ENCODE measurements around the gene ROM1.
A peak's percentile ranks its signal among the peaks of the same experiment; 100 is the strongest.
"Not testable (repeated sequence)": the region's sequence is repeated elsewhere in the genome, so short reads cannot be mapped to it uniquely, and the experiment has no call there.

Gene ROM1, protein sequence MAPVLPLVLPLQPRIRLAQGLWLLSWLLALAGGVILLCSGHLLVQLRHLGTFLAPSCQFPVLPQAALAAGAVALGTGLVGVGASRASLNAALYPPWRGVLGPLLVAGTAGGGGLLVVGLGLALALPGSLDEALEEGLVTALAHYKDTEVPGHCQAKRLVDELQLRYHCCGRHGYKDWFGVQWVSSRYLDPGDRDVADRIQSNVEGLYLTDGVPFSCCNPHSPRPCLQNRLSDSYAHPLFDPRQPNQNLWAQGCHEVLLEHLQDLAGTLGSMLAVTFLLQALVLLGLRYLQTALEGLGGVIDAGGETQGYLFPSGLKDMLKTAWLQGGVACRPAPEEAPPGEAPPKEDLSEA

DNA sequence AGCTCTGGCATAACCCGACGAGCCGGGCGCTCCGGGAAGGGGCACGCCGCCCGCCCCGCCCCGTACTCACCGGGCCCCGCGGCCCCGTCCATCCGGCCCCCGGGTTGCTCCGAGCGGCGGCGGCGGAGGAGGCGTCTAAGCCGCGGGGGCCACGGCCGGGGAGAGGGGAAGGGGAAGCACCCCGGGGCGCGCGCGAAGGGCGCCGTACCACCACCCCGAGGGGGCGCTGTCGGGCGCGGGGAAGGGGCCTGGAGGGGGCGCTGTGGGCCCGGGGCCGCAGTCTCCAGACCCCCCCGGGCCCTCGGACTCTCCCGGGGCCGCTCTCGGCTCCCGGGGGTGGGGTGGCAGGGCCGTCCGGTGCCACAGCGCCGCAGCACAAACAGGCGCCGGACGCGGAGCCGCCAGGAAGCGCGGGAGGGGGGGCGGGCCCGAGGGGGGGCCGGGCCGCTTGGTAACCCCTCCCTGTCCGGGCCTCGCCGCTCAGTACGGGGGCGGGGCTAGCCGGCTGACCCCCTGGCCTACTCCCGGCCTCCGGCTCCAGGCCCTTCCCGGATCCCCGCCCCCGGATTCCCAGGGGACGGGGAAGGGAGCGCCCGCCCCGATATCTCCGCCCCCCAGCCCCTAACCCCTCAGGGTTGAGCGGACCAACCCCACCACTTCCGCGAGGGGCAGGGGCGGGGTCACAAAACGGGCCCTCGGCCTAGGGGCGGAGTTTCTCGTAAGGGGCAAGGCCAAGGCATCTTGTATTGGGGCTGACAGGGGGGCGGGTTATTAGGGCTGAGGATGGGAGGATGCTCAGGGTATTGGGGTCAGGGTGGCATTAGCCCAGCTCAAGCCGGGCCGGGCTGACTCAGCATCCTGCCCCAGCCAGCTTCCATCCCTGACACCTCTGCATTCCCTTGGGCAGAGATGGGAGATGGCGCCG, at the start of gene ROM1, which contains the start of gene EML3:
ROM1 (plus strand) TSS at position 892 of the 925 bp plus-strand sequence; CDS start at position 917, 25 bp downstream.
EML3 (minus strand) TSS at position 410 of the 925 bp plus-strand sequence; CDS start at position 92, 318 bp downstream.
- DNase-seq: peak; percentile 87

DNA sequence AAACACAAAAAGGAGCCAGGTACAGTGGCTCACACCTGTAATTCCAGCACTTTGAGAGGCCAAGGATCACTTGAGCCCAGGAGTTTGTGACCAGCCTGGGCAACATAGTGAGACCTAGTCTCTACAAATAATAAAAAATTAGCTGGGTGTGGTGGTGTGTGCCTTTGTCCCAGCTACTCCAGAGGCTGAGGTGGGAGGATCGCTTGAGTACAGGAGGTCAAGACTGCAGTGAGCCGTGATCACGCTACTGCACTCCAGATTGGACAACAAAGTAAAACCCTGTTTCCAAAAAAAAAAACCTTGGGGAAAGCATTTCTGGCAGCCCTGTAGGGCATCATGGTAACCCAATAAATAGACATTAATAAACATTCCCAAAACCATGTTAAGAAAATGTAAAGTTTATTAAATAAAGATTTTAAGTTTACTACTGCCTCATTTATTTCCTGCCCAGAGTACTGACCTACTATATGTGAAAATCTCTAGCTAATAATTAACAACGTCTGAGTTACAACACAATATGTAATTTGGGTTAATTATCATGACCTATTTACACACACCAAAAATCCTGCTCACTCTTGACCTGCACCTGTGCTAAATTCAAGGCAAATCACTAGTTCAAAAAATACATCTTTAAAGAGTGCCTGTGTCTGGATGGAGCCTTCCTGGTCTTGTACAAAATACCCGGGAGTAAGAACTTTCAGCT, 47.8 kb upstream of the ROM1 start:
- DNase-seq: no peak

DNA sequence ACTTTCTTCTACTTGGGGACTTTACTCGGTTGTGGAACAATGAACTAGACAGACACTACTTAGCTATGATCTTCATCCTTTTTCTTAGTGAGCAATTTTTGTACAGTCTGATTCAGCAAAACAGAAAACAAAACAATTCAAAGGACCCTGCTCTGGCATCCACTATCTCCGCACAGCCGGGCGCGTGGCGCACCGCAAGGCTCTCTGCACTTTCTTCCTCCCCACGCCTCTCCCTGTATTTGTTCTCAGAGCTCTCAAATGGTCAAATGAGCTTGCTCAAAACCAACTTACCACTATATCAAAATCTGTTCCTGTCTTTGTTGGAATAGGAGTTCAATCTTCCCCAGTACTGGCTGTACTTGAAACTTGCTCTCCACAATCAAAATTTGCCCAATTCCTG, 46.8 kb upstream of the ROM1 start:
- DNase-seq: no peak

DNA sequence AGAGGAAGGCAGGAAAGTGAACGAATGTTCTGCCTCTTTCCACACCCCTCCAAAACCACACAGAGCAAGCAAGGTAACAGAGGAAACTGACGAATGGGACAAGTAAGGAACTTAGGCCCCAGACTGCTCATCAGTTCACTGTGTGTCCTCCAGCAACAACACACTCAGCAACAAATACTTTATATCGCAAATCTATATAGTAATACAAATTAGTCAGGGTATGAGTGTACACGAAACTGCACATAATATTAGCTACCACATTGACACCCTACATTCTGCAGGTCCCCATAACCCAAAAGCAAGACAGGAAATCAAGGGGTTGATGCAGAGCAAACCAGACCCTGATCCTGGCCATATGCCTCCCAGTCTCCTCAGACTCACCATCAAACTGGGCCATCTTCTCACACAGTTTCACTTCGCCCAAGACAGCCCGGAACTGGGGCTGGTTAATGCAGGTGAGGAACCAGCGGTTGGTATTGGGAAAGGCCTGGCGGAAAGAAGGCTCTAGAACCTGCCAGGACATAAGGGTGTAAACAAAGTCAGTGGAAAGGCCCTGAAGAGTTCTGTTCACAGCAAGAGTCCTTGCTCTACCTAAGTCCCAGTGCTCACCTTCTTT, 45.9 kb upstream of the ROM1 start:
- no peak for DNase-seq

DNA sequence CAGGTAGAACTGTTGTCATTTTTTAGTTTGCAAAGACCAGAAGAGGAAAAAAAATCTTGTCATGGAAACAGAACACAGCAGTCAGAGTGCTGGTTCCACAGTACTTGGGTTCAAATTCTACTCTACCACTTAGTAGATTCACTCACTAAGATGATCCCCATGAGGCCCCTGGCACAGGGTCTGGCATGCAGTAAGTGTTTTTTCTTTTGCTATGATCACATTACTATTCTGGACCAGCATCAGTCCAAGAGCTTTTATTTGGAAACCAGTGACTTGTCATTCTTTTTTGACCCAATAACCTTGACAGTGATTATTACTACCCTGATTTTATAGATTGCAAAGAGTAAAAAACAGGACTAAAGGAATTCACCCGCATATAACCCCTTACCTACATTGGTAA, 43.4 kb upstream of the ROM1 start:
- no peak for DNase-seq

DNA sequence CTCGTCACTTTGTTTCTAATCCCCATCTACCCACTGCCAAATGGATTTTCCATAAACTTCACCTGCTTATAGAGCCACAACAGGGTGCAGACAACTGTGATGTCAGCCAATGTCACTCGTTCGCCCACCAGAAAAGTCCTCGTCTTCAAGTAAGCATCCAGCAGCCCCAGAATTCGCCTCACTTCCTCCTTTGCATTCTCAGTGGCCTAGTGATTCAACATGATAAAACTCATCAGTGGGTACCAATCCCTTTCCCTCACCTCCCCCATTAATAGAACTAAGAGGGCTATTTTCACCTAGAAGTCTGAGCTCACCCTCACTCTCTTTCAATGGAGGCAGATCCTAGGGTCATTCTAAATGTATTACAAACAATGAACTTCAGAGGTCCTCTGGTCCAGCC, 42.2 kb upstream of the ROM1 start:
- not testable (repeated sequence) for DNase-seq

DNA sequence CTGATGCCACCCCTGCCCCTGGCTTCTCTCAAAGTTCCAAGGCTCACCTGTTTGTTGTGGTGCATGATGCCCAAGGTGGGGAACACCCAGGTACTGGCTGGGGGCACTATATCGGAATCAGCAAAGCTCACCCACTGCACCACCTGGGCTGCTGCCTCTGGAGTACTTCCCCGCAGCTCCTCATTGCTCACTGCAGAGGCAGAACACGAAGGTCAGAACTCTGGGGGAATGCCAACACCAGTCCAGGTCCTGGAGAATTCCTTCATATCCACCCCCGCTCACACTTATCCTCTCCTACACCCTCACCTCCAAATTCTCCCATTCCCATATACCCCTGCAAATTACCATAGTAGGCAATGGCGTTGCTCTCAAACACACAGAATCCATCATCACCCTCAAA, 41.6 kb upstream of the ROM1 start:
- DNase-seq: not testable (repeated sequence)

DNA sequence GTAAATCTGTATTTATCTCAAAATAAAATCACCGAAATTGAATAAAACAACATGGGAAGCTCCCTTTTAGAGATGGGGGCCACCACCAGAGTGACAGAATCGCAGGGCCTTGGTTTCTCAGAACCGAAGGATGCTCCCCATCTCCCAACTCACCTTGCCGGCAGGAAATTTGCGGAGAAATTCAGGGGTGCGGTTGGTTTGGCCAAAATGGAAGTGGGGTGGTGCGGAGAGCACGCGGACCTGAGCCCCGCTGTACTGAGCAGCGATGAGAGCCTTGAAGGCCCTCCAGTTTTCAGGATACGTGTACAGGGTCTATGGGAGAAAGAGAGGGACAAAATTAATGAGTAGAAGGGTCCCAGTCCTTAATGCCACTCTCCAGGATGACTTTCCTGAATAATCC, 40.6 kb upstream of the ROM1 start:
- no peak for DNase-seq

DNA sequence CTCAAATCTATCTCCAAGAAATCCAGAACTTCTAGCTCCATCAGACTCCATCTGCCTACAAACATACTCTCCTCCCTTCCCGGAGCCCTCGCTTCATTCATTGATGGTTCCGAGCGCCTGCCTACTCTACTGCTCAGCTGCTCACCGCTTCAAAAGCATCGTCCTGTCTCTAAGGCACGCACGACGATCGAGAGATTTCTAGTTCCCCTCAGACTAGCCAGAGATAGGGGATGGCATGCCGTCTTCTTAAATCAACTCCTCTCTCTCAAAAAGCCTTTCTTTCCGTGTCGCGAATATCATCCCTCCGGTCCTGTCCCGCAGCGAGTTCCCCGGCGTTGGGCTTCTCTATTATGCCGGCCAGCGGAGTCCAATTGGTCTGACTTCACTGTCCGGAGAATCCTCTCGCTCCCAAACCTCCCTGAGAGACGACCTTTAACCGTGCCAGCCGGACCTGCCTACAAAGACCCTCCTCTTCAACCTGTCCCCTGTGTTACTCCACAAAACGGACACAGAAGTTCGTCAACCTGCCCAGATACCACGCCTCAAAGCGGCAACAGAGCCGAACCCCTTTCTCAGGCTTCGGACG, 40.0 kb upstream of the ROM1 start:
- DNase-seq: no peak

DNA sequence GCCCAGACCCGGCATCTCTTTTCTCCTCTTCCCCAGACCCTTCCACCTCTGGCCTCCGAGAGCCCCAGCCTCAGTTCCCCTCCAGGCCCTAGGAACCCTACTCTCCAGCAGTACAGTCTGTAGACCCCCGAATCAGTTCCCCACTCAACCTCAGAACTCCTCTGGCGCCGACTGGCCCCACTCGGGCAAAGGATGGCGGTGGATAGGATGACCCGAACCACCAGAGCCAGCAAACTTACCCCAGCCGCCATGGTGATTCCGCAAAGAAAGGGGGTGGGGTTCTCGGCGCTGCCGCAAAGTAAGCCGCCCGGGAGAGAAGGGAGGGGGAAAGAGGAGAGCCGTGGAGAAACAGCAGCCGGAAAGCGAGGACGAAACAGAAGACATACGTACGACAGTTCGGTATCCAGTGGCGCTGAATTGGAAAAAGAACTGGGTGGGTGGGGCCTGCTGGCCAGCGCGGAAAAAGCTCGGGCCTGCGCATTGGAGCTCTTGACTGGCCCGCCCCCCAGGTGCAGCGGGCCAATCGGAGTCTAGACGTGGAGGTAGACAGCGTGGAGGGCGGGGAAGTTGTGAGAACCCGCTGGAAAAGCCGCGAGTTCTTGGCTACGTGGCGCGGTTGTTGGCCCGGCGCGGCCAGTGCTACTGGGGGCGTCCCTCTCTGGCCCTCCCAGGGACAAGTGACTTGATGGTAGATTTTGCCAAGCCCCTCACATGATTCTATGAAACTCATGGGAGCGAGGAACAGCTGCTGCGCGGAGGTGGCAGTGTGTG, 39.3 kb upstream of the ROM1 start, which contains the start of gene EEF1G:
EEF1G (minus strand) TSS at position 300 of the 771 bp plus-strand sequence; CDS start at position 251, 49 bp downstream.
- DNase-seq: peak; percentile 95

DNA sequence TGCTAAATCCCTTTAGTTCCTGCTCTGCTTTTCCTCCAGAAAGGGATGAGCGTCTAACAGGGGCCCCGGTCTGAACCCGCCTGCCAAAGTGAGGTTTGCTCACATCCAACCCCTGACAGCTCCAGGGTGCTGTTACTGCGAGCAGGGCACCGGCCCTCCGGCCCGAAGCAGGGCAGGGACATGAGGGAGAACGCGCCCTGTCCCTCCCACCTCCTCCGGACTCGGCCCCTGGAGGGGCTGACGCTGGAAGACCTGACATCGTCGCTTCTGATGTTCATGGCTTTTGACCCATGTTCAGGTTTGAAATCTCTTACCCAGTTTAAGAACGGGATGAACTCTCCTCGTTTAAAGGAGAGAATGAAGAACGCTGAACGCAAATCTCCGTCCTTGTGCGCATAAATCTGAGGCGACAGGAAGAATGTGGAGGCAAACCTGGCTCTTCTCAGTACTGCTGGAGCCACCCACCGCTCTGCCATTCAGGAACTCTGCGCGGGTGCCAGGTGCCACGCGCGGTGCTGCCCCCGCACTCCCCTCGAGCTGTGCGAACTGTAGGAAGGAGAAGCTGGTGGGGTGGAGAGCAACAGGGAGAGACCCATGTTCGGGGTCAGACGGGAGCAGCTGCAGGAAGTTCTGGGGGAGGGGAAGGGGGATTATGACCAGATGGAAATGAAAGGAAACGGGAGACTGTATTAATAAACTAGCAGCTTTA, 38.5 kb upstream of the ROM1 start:
- DNase-seq: no peak

DNA sequence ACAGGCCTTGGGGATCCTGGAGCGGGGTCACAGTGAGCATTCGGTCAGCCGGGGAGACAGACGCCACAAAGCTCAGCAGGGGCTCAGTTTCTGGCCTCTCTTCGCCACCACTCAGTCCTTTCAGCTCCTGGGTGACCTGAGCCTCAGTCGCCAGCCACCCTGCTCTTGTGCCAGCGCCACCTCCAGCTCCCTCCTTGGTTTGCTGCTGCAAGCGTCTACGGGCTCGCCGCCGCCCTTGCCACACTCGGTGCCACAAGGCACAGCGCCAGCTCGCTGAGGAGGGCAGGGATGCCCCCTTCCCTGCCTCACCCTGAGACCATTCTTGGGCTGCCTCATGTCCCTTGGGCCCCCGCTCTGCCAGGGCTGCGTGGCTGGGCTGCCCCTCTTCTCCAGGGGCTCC, 37.9 kb upstream of the ROM1 start:
- DNase-seq: no peak

DNA sequence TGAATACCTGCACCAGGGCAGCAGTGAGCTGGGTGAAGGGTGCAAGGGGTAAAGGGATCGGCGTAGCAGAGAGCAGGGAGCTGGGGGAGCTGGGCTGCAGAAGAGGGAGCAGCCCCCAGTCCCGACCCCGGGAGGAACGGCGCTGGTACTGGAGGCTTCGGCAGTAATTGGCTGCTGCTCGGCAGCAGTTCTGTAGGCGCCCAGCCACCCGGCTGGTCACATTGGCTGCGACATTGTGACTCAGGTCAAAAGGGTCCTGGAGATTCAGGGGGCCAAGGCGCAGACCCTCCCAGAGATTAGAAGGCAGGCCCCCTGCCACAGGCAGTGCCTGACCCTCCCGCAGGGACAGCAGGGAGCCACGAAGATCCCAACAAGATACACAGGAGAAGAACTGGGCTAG, 37.2 kb upstream of the ROM1 start:
- DNase-seq: no peak

DNA sequence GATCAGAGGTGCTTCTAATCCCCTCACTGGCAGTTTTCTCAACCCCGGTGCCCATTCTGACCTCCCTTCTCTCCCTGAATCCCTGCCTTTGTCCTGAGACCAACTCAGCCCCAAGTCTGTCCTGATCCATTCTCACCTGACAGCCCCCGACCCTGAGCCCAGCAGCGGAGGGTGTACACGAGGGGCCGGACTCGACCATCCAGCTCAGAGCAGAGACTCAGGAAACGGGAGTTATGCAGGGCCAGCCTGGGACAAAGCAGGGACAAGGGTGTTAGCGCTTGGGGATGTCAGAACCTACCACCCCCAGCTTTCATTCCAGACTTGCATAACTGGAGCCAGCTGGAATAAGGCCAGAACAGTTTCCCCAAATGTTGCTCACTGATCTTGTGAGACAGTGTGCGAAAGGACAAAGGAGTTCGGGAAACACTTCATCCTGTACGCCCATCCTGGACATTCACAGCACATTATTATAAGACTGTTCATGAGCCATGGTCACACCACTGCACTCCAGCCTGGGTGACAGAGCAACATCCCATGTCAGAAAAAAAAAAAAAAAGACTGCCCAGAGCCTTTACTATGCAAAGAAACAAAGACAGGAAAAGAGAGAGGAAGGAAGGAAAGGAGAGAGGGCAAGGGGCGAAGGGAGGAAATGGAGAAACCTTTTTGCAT, 35.9 kb upstream of the ROM1 start:
- DNase-seq: no peak

DNA sequence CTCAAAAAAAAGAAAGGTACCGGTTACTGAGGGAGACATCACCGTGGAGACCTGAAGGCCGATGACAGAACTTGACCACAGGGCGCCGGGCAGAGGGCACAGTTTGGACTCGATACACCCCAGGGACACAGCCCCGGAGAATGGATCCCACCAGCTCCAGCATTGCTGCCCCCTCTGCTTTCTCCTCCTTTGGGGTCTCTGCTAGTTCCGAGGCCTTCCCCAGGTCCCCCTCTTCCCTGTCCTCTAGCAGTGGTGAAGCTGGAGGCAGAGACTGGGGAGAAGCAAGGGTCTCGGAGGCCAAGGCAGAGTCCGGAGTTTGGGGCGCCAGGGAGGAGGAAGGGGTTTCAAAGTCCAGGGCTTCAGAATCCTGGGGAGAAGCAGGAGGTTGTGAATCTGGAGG, 34.5 kb upstream of the ROM1 start:
- no peak for DNase-seq

DNA sequence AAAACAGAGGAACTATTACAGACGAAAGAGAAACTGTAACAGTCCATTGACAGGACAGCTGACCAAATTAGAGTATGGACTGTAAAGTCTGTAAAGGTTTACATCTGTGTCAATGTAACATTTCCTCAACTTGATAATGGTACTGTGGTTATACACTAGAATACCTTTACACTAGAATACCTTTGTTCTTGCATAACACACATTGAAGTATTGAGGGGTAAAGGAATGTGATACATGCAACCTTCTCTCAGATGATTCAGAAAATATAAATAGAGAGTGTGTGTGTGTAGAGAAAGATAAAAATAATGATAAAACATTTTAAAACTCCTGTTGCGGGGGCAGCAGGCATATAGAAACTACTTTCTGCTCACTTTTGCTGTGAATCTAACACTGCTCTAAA, 33.8 kb upstream of the ROM1 start:
- DNase-seq: no peak

DNA sequence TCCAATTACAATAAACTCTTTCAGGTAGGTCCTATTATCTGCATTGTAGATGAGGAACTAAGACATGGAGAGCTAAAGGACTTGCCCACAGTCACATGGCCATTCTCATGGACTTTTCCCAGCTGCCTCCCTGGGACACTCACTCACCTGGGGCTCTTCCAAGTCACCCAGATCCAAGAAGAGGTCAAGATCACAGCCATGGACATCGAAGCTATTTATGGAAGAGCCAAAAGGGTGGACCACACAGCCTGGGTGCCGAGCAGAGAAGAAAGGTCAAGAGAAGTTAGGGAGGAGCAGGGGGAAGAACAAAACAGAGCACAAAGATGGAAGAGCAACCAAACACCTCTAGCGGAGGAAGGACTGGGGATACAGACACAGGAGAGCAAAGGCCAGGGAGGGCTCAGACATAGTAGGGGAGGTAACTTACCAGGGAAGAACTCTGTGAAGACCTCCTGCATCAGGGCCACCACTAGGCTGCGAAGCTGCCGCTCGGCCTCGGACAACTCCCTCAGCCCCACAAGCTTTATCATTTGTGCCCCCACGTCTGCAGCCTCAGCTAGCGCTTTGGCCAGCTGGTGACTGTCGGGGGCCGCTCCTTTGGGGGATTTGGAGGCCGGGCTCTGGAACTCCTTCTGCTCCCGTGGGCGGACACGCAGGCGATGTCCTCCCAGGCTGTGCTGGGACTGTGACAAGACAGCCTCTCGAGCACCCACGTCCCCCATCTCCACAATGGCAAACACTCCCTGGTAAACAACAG, 31.9 kb upstream of the ROM1 start:
- no peak for DNase-seq

DNA sequence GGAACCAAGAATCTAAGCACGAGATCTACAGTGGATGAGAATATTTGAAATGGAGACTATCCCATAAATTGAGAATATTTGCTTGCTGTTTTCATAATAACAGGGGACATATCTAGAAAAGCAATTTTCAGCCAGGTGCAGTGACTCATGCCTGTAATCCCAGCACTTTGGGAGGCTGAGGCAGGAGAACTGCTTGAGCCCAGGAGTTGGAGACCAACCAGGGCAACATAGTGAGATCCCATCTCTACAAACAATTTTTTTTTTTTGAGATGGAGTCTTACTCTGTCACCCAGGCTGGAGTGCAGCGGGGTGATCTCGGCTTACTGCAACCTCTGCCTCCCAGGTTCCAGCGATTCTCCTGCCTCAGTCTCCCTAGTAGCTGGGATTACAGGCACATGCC, 31.3 kb upstream of the ROM1 start:
- not testable (repeated sequence) for DNase-seq

DNA sequence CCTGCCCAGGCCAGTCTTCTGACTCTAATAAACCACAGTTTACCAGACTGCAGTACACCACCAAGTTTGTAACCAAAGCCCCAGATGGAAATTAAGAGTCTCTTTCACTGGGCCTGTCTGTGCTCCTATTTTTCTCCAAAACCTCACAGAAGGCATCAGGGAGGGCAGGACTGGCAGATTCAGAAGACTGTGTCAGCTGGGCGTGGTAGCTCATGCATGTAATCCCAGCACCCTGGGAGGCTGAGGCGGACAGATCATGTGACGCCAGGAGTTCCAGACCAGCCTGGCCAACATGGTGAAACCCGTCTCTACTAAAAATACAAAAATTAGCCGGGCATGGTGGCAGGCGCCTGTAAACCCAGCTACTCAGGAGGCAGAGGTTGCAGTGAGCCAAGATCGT, 27.7 kb upstream of the ROM1 start:
- not testable (repeated sequence) for DNase-seq
